Stimulated activated CD8-positive, alpha-beta memory T cell treated with anti-CD3 and anti-CD28 coated beads, Interleukin-15, amount 100 ng/mL, for 4 hours (primary cell): ENCODE results near the gene CMC2.

Source experiments
- DNase-seq, 2 donors: peaks; one replicate each; pipeline ENCODE4 v3.0.0-alpha.2; 2020; ENCODE audit warnings: low read depth in 2 of 2

CMC2 gene

GRCh38 chr16:81006813-81007695 lies at the start of gene CMC2, which contains the start of gene CENPN:
TSS of gene CMC2 (minus strand) at chr16:81006885. CDS start at chr16:80997394, 9,491 bp downstream.
TSS of gene CENPN (plus strand) at chr16:81007214. CDS start at chr16:81011940, 4,726 bp downstream.
- peak; percentile 94 to 97 for DNase-seq

- DNase-seq = no peak
These were observed 47.1 kb upstream of the CMC2 start for GRCh38 chr16:81053761-81054160.

GRCh38 chr16:81042821-81043220 lies 36.1 kb upstream of the CMC2 start:
- DNase-seq = no peak

GRCh38 chr16:81041696-81042095 lies 35.0 kb upstream of the CMC2 start:
- DNase-seq = no peak

- DNase-seq = no peak
These were observed 34.2 kb upstream of the CMC2 start for GRCh38 chr16:81040842-81041241.

- DNase-seq = no peak
These were observed 33.4 kb upstream of the CMC2 start for GRCh38 chr16:81040131-81040530.

GRCh38 chr16:81036751-81037350 lies 30.2 kb upstream of the CMC2 start:
- no peak for DNase-seq

GRCh38 chr16:81035975-81036750 lies 29.5 kb upstream of the CMC2 start:
- no peak for DNase-seq

- DNase-seq = peak; percentile 65 to 77
These were observed 28.8 kb upstream of the CMC2 start, which contains the start of gene ATMIN for GRCh38 chr16:81035398-81035974. TSS of gene ATMIN (plus strand) at chr16:81035842. CDS start at chr16:81035871, 29 bp downstream.

GRCh38 chr16:81029930-81030604 lies 23.4 kb upstream of the CMC2 start:
- no peak for DNase-seq

- no peak for DNase-seq
These were observed 19.7 kb upstream of the CMC2 start for GRCh38 chr16:81026429-81026828.

- DNase-seq = no peak
These were observed 11.8 kb upstream of the CMC2 start for GRCh38 chr16:81018496-81018895.

- DNase-seq = no peak
These were observed 8.0 kb upstream of the CMC2 start for GRCh38 chr16:81014672-81015071.

- DNase-seq = no peak
These were observed 6.3 kb upstream of the CMC2 start for GRCh38 chr16:81012974-81013373.

GRCh38 chr16:81008505-81008789 lies 1.8 kb upstream of the CMC2 start:
- DNase-seq = no peak

- DNase-seq = peak; percentile 49 to 55
These were observed 373 bp downstream of the CMC2 start for GRCh38 chr16:81006211-81006812.

- no peak for DNase-seq
These were observed 999 bp downstream of the CMC2 start for GRCh38 chr16:81005610-81006161.

GRCh38 chr16:81004646-81005353 lies 1.9 kb downstream of the CMC2 start:
- no peak for DNase-seq

GRCh38 chr16:81003610-81004460 lies 2.9 kb downstream of the CMC2 start:
- DNase-seq = no peak
